Neuronal stem cell (in vitro differentiated cells): Measurements from ENCODE around the gene ANKS1B.

Experiments used
- DNase-seq: peaks from one replicate; pipeline ENCODE4 v3.0.0-alpha.2; 2013; ENCODE audit warnings: low spot score
- H2AFZ ChIP-seq: one replicate; pipeline ENCODE4 v1.6.1; 2013; ENCODE audit warnings: mild to moderate bottlenecking, low read length, inconsistent platforms
- H2AK5ac ChIP-seq: 2 replicates; pipeline ENCODE4 v1.6.1; 2013; ENCODE audit warnings: low read depth, mild to moderate bottlenecking, inconsistent platforms, low read length, moderate library complexity, mixed read lengths
- H2BK120ac ChIP-seq: 2 replicates; pipeline ENCODE4 v1.6.1; 2013; ENCODE audit warnings: low read depth, mild to moderate bottlenecking, inconsistent platforms, low read length, moderate library complexity, mixed read lengths
- H2BK12ac ChIP-seq: one replicate; pipeline ENCODE4 v1.6.1; 2013; ENCODE audit warnings: low read length, inconsistent platforms
- H2BK15ac ChIP-seq: 2 replicates; pipeline ENCODE4 v1.6.1; 2013; ENCODE audit warnings: mild to moderate bottlenecking, low read length, inconsistent platforms, mixed read lengths
- H2BK5ac ChIP-seq: one replicate; pipeline ENCODE4 v1.6.1; 2013; ENCODE audit warnings: inconsistent platforms, mild to moderate bottlenecking, low read length, moderate library complexity
- H3K14ac ChIP-seq: one replicate; pipeline ENCODE4 v1.6.1; 2013; ENCODE audit warnings: low read length, inconsistent platforms
- H3K18ac ChIP-seq: 2 replicates; pipeline ENCODE4 v1.6.1; 2013; ENCODE audit warnings: low read length, inconsistent platforms
- H3K23ac ChIP-seq: 2 replicates; pipeline ENCODE4 v1.6.1; 2013; ENCODE audit warnings: low read depth, mild to moderate bottlenecking, mixed read lengths, low read length, inconsistent platforms; ENCODE audit not compliant: poor library complexity
- H3K27ac ChIP-seq: replicated peaks from 3 replicates; pipeline ENCODE4 v1.5.1; 2013; ENCODE audit warnings: low read length, inconsistent platforms
- H3K27me3 ChIP-seq, 3 experiments: 2 replicates each; pipeline ENCODE4 v1.6.1; 2013; ENCODE audit warnings: low read length in 3 of 3, mild to moderate bottlenecking in 2 of 3, inconsistent platforms in 1 of 3, low read depth in 1 of 3, mixed read lengths in 1 of 3, moderate library complexity in 1 of 3; ENCODE audit not compliant: control insufficient read depth in 3 of 3, insufficient read depth in 3 of 3
- H3K36me3 ChIP-seq, 2 donors: replicated peaks in 1 of 2; 2 replicates each; pipeline ENCODE4 v1.6.1; 2013; ENCODE audit warnings: low read length in 2 of 2; ENCODE audit not compliant: control insufficient read depth in 2 of 2, insufficient read depth in 2 of 2
- H3K4ac ChIP-seq: 2 replicates; pipeline ENCODE4 v1.6.1; 2013; ENCODE audit warnings: inconsistent platforms, mild to moderate bottlenecking, low read length, moderate library complexity
- H3K4me1 ChIP-seq, 2 donors: 1 replicate in 1 of 2; 2 replicates in 1 of 2; pipeline ENCODE4 v1.6.1; 2013; ENCODE audit warnings: low read length in 2 of 2, low read depth in 1 of 2; ENCODE audit not compliant: control insufficient read depth in 2 of 2, insufficient read depth in 1 of 2
- H3K4me2 ChIP-seq: one replicate; pipeline ENCODE4 v1.6.1; 2013; ENCODE audit warnings: mild to moderate bottlenecking, low read length, inconsistent platforms; ENCODE audit not compliant: insufficient read depth, poor library complexity, severe bottlenecking
- H3K4me3 ChIP-seq, 2 donors: 2 replicates each; pipeline ENCODE4 v1.5.1; 2013; ENCODE audit warnings: low read length in 2 of 2, mild to moderate bottlenecking in 2 of 2, inconsistent platforms in 1 of 2, moderate library complexity in 1 of 2
- H3K79me1 ChIP-seq: one replicate; pipeline ENCODE4 v1.6.1; 2013; ENCODE audit warnings: low read depth, mild to moderate bottlenecking, inconsistent platforms, low read length, moderate library complexity
- H3K9ac ChIP-seq: one replicate; pipeline ENCODE4 v1.6.1; 2013; ENCODE audit warnings: mild to moderate bottlenecking, low read depth, low read length, inconsistent platforms; ENCODE audit not compliant: poor library complexity
- H3K9me3 ChIP-seq, 2 donors: replicated peaks in 1 of 2; 2 replicates each; pipeline versions ENCODE3 to v1.6.1; 2013; ENCODE audit warnings: low read length in 2 of 2, mild to moderate bottlenecking in 2 of 2, inconsistent platforms in 1 of 2, low read depth in 1 of 2, mixed read lengths in 1 of 2, moderate library complexity in 1 of 2; ENCODE audit not compliant: control insufficient read depth in 2 of 2, insufficient read depth in 1 of 2
- H4K8ac ChIP-seq: one replicate; pipeline ENCODE4 v1.6.1; 2013; ENCODE audit warnings: low read depth, mild to moderate bottlenecking, inconsistent platforms, low read length, moderate library complexity
- H4K91ac ChIP-seq: one replicate; pipeline ENCODE4 v1.6.1; 2013; ENCODE audit warnings: low read length, low read depth, mild to moderate bottlenecking, inconsistent platforms; ENCODE audit not compliant: poor library complexity
- WGBS, 2 donors: extraction: QIAGEN DNeasy Blood & Tissue Kit; methylation state at CpG; one replicate each; pipeline ENCODE4 v1.1.7; 2013; ENCODE audit warnings: missing lambda C conversion rate in 2 of 2, mixed read lengths in 1 of 2; ENCODE audit not compliant: insufficient read length in 2 of 2, insufficient replicate concordance in 1 of 2; ENCODE audit errors: extremely low coverage in 2 of 2; 5-methylcytosine and 5-hydroxymethylcytosine counted together

Gene ANKS1B

GRCh38 chr12:99709116-99709515 lies 275.6 kb downstream of the ANKS1B start:
- no peak overlapping the region for H3K4ac ChIP-seq
- no peak overlapping the region for H2BK120ac ChIP-seq
- no peak overlapping the region for H4K91ac ChIP-seq
- no peak overlapping the region for H2BK15ac ChIP-seq
- H3K4me1 ChIP-seq, result no peaks in the 10 kb centered on the region
- H4K8ac ChIP-seq, result no peak overlapping the region
- no peak overlapping the region for H3K18ac ChIP-seq
- peaks cover 0 to 2% of the 10 kb centered on the region in 2 donors for H3K9me3 ChIP-seq
- no peak overlapping the region for H2BK5ac ChIP-seq
- H3K36me3 ChIP-seq, result no peaks in the 10 kb centered on the region
- no peak overlapping the region for H3K4me2 ChIP-seq
- no peak overlapping the region for H3K4me3 ChIP-seq
- no peak overlapping the region for H2AFZ ChIP-seq
- no CpG with 5 or more reads among the region's 3 CpGs for WGBS, 2 donors
- no peak overlapping the region for H3K9ac ChIP-seq
- H2AK5ac ChIP-seq, result no peak overlapping the region
- no peak overlapping the region for H3K23ac ChIP-seq
- H2BK12ac ChIP-seq, result no peak overlapping the region
- no peak overlapping the region for H3K27ac ChIP-seq
- no peaks in the 10 kb centered on the region for H3K27me3 ChIP-seq
- no peaks in the 10 kb centered on the region for H3K79me1 ChIP-seq
- H3K14ac ChIP-seq, result no peak overlapping the region
- no peak for DNase-seq

GRCh38 chr12:99707883-99708282 lies 276.9 kb downstream of the ANKS1B start:
- Histone ChIP-seq H3K9ac (no peak overlapping the region), H2BK5ac (no peak overlapping the region), H3K79me1 (no peaks in the 10 kb centered on the region), H3K4me3 (no peak overlapping the region), H2AK5ac (no peak overlapping the region), H3K4me2 (no peak overlapping the region), H4K91ac (no peak overlapping the region), H2BK15ac (no peak overlapping the region), H2AFZ (no peak overlapping the region), H3K23ac (no peak overlapping the region), H3K4me1 (no peaks in the 10 kb centered on the region), H3K14ac (no peak overlapping the region), H3K9me3 (no peaks in the 10 kb centered on the region), H3K27me3 (no peaks in the 10 kb centered on the region), H3K36me3 (no peaks in the 10 kb centered on the region), H3K18ac (no peak overlapping the region), H2BK120ac (no peak overlapping the region), H3K4ac (no peak overlapping the region), H3K27ac (no peak overlapping the region), H4K8ac (no peak overlapping the region), H2BK12ac (no peak overlapping the region)
- WGBS, 2 donors, result no CpG with 5 or more reads among the region's 2 CpGs
- DNase-seq, result no peak

- Histone ChIP-seq H2BK15ac (no peak overlapping the region), H3K18ac (no peak overlapping the region)
Measured at GRCh38 chr12:99706736-99707473, 277.8 kb downstream of the ANKS1B start.

GRCh38 chr12:99704458-99704857 lies 280.3 kb downstream of the ANKS1B start:
- no peak for DNase-seq
- no peak overlapping the region for H3K14ac ChIP-seq
- no peak overlapping the region for H3K9ac ChIP-seq
- H4K91ac ChIP-seq, result no peak overlapping the region
- H3K27me3 ChIP-seq, result no peaks in the 10 kb centered on the region
- H3K79me1 ChIP-seq, result no peaks in the 10 kb centered on the region
- H2AK5ac ChIP-seq, result no peak overlapping the region
- no peak overlapping the region for H3K23ac ChIP-seq
- no peak overlapping the region for H2BK15ac ChIP-seq
- no peaks in the 10 kb centered on the region for H3K9me3 ChIP-seq
- no peak overlapping the region for H3K27ac ChIP-seq
- no peak overlapping the region for H3K4me3 ChIP-seq
- no peak overlapping the region for H3K4me2 ChIP-seq
- H3K18ac ChIP-seq, result no peak overlapping the region
- no peak overlapping the region for H3K4ac ChIP-seq
- no peak overlapping the region for H2BK5ac ChIP-seq
- no peak overlapping the region for H4K8ac ChIP-seq
- H2BK12ac ChIP-seq, result no peak overlapping the region
- H3K36me3 ChIP-seq, result no peaks in the 10 kb centered on the region
- H2BK120ac ChIP-seq, result no peak overlapping the region
- H3K4me1 ChIP-seq, result no peaks in the 10 kb centered on the region
- no peak overlapping the region for H2AFZ ChIP-seq

More at GRCh38 chr12:99706736-99707473, 277.8 kb downstream of the ANKS1B start:
- H2BK12ac ChIP-seq, result no peak overlapping the region
- no peak overlapping the region for H3K4ac ChIP-seq
- no peak for DNase-seq
- H4K8ac ChIP-seq, result no peak overlapping the region
- no peaks in the 10 kb centered on the region for H3K9me3 ChIP-seq
- no peaks in the 10 kb centered on the region for H3K36me3 ChIP-seq
- no peak overlapping the region for H4K91ac ChIP-seq
- H3K4me3 ChIP-seq, result no peak overlapping the region
- no peak overlapping the region for H2AK5ac ChIP-seq
- H2AFZ ChIP-seq, result no peak overlapping the region
- no peak overlapping the region for H3K4me2 ChIP-seq
- no peaks in the 10 kb centered on the region for H3K4me1 ChIP-seq
- H3K27me3 ChIP-seq, result no peaks in the 10 kb centered on the region
- H2BK120ac ChIP-seq, result no peak overlapping the region
- H3K27ac ChIP-seq, result no peak overlapping the region
- H3K79me1 ChIP-seq, result no peaks in the 10 kb centered on the region
- no CpG with 5 or more reads among the region's 6 CpGs for WGBS, 2 donors
- H3K14ac ChIP-seq, result no peak overlapping the region
- no peak overlapping the region for H3K9ac ChIP-seq
- no peak overlapping the region for H2BK5ac ChIP-seq
- no peak overlapping the region for H3K23ac ChIP-seq
